GM21423 (cell line): Measurements from ENCODE around the gene AIFM2.
"Not testable (repeated sequence)": the region's sequence is repeated elsewhere in the genome, so short reads cannot be mapped to it uniquely, and the experiment has no call there.

Experiments
- ATAC-seq: cut with Tn5 transposase; IDR thresholded peaks from one replicate; pipeline ENCODE4 v1.9.1; 2021; ENCODE audit warnings: mild to moderate bottlenecking, moderate library complexity; ENCODE audit not compliant: unreplicated experiment

AIFM2 gene

DNA sequence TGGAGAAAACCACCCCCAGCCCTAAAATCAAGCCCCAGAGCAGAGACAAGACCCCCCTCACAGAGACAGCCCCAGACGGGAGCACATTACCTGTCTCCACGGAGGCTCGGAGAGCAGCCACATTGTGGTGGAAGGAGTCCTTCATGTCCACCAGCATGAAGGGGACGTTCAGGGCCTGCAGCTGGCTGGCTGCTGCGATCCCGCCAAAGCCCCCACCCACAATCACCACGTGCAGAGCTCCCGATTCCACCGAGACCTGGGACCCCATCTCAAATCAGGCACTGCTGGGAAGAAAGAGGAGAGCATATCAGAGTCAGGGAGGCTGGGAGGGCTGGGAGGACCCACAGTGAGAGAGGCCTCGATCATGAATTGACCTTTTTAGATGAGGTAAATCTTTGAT lies 8.8 kb downstream of the AIFM2 start:
- no peak for ATAC-seq

DNA sequence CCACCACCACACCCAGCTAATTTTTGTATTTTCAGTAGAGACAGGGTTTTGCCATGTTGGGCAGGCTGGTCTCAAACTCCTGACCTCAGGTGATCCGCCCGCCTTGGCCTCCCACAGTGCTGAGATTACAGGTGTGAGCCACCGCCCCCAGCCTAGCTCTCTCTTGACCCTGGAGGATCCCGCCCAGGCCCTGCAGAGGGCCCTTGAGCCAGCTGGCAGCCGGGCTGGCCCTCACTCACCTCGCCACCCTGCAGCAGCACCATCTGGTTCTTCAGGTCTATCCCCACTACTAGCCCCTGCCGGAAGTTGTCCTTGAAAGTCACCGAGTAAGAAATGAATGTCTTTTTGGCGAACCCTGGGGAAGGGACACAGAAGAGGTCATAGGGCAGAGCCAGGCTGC lies 9.5 kb downstream of the AIFM2 start:
- ATAC-seq, result not testable (repeated sequence)

DNA sequence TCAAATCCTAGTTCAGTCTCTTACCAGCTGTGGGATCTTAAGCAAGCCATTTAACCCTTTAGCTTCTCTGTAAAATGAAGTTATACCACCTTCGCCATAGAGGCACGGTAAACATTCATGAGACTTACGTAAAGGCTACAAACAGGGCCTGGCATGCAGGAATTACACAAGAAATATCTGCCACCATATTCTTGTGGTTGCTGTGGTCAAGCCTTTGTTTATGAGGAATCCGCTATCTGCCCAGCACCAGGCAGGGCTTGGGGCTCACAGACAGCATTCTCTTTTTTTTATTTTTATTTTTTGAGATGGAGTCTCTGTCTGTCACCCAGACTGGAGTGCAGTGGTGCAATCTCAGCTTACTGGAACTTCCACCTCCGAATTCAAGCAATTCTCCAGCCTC lies 9.9 kb downstream of the AIFM2 start:
- no peak for ATAC-seq

DNA sequence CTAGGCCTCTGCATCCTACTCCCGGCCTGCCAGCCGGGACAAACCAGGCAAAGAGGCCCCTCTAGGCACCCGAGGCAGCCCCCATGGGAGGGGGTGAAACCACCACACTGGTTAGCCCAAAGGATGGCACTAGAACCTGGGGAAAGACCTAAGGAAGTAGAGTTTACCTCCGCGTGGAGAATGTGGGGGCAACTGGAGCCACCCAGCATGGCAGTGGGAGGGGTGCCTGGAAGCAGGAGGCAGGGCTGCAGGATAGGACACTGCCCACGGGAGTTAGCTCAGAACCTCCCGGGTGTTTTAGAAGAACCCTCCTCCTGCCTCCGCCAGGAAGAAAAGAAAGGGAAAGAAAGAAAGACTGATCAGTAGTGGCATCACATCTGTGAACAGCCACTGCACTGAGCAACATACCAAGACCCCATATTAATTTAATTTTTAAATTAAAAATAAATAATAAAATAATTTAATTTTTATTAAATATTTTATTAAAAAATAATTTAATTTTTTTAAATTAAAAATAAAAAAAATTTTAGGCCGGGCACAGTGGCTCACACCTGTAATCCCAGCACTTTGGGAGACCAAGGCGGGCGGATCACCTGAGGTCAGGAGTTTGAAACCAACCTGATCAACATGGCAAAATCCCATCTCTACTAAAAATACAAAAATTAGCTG lies 11.2 kb downstream of the AIFM2 start:
- no peak for ATAC-seq

DNA sequence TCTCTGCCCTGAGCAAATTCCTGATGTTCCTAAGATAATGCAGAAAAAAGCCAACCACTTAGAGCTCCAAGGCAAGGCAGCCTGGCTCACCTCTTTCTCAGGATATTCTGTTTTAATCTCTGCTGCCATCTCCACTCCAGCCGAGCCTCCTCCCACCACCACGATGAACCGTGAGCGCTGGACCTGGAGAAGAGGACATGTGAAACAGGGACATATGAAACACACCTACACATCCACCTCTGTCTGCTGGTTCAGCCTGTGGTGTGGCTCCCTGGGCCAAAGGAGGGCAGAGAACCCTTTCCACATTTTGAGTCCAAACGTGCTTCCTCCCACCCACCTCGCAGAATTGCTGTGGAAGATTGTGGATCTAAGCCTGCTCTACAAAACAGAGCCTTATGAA lies 12.2 kb downstream of the AIFM2 start:
- ATAC-seq, result no peak

DNA sequence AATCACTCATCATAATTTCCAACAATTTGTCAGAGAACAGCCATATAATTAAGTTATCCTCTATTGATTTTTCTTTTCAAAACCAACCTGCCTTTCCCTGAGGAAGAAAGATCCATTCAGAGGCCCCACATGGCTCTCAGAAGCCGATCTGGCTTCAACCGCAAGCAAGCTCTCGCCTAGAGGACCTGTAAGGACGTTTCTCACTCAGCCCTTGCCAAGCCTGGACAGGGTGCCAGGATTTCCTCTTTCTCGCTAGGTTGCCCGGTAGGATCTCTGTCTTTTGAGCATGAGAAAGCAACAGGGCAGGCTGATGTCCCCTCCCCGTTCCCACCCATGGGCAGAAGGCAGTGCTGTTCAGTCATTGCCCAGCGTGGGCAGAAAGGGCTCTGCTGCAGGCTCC lies 13.0 kb downstream of the AIFM2 start:
- ATAC-seq, result no peak

DNA sequence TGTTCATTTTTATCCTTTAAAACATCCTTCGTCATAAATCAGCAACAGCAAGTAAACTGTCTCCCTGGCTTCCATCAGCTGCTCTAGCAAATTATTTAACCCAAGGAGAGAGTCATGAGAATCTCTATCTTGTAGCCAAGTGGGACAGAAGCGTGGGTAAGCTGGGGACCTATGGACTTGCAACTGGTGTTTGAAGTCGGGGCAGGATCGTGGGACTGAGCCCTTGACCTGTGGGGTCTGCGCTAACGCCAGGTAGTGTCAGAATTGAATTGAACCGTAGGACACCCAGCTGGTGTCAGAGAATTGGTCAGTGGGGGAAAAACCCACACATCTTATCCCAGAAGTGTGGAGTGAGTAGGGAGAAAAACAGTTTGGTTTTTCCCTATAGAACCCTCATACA lies 13.4 kb downstream of the AIFM2 start:
- no peak for ATAC-seq

DNA sequence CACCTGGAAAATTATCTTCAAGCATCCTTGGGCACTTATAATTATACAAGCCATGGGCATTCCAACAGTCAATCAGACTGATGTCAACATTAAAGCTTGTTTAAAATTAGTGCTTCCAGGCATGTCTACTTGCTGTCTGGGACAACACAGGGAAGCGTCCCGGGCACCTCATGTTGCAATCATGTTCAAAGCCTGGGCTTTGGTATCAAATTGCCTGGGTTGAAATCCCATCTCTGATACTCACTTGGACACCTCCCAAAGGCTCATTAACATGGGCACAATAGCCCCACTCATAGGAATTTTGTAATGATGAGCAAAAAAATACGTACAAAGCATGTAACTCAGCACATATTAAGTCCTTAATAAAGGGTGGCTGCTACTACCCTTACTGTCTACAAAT lies 14.4 kb downstream of the AIFM2 start:
- no peak for ATAC-seq

DNA sequence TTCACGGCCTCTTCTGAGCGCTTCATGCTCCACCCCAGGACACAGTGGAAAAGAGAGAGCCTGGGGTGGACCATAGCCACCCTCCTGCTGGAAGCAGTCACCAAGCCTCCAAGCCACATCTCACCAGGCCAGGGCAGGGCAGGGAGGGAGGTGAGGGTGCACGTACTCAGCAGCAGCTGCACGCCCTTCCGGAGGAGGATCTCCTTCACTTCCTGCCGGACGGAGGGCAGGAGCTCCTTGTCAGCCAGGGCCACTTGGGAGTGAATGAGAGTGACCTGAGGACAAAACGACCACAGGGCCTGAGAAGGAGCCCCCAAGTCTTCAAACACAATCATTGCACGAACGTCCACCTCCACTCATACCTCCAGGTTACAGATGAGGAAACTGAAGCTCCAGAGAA lies 15.0 kb downstream of the AIFM2 start:
- no peak for ATAC-seq

DNA sequence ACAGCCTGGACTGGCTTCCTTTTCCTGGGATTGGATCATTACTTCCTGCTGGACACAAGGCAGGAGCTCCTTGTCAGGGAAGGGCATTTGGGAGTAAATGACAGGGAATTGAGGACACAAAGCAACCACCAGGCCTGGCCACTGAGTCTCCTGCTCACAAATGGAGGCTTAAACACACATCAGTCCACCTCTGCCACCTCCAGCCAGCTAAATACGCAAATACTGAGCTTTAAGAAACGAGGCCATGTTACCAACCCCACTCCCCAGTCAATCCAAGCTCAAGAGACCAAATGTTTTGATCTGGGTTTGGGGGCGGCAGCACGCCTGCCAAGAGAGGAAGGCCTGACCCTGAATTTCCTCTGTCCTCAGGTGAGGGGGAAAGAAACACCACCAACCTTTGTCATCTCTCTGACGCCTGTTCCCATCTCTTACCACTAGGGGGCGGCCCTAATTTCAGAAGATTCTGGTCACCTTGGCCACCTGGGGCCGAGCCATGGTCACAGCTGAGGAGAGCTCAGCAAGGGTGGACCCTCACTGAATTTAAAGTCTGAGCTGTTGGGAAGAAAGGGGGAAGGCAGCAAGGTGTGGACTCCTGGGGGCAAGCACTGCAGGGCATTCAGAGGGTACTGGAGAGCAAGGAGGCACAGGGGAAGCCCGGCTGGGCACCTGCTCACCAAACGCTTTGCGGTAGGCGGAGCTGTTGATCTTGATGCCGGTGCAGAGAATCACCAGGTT lies 16.5 kb downstream of the AIFM2 start:
- ATAC-seq, result no peak

DNA sequence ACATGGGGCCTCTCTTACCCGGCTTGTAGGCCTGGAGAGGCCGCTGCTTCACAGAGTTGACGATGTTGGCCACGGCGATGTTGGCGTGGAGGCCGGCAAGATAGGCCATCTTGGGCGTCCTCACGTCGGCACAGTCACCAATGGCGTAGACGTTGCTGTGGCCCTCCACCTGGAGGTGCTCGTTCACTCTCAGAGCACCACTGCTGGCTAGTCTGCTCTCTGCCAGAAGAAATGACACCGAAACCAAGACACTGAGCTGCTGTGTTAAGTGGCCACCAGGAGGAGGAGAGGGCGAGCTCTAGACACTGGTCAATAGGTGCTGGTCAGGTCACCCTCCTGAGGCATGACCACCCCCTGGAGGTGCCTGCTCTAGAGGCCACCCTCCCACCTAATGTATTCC lies 17.7 kb downstream of the AIFM2 start:
- no peak for ATAC-seq

DNA sequence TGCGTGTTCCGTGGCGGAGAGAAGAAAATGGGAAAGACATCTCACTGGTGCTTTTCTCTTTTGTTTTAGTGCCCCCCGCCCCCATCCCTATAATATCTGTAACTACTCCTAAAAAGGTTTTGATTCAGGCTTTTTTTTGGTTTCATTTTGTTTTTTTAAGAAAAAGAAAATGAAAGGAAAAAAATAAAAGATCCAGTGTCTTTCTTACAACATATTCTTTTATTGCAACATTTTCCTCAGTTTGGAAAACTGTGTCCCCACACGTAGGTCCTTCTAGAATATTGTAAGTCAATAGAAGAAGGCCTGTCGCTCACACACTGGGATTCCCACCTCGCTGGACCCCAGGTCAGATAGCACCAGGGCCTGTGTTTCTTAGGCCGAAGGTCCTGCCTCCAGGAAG lies 20.6 kb downstream of the AIFM2 start:
- ATAC-seq, result no peak

DNA sequence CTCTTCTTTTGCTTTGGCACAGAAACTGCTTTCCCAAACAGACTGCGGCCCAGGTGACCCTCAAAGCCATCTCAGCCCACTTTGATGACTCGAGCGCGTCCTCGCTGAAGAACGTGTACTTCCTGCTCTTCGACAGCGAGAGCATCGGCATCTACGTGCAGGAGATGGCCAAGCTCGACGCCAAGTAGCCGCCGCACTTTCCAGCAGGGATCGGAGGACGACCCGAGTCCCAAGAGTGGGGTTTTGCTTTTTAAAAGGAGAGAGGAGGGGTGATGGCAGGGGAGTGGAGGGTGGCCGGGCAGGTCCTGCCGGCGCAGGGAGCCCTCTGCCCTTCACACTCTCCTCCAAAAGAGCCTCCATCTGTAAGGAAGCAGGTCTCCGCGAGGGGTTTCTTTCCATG lies 21.1 kb downstream of the AIFM2 start:
- ATAC-seq, result no peak

DNA sequence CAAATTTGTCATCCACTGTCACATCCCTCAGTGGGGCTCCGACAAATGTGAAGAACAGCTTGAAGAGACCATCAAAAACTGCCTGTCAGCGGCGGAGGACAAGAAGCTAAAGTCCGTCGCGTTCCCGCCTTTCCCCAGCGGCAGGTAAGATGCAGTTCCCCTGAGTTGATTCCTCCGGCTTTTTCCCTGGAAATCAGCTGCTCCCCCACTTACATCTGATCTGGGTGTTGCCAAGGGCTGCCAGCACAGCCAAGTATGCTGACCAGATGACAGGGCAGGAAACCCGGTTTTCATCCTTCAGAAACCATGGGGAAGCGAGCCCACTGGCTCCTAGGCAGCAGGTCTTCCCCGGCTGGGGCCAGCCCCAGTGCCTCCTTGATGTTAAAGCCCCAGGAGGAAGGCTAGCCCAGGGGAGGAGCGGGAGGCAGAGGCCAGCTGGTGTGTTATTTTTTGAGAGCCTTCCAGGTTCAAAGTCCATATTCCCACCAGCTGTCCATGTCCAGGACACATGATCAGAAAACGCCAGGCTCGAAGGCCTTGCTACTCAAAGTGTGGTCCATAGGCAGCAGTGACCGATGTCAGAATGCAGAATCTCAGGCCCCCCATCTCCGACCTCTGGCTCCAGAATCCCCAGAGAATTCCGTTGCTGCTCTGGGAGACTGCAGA lies 23.4 kb downstream of the AIFM2 start:
- ATAC-seq, result no peak

DNA sequence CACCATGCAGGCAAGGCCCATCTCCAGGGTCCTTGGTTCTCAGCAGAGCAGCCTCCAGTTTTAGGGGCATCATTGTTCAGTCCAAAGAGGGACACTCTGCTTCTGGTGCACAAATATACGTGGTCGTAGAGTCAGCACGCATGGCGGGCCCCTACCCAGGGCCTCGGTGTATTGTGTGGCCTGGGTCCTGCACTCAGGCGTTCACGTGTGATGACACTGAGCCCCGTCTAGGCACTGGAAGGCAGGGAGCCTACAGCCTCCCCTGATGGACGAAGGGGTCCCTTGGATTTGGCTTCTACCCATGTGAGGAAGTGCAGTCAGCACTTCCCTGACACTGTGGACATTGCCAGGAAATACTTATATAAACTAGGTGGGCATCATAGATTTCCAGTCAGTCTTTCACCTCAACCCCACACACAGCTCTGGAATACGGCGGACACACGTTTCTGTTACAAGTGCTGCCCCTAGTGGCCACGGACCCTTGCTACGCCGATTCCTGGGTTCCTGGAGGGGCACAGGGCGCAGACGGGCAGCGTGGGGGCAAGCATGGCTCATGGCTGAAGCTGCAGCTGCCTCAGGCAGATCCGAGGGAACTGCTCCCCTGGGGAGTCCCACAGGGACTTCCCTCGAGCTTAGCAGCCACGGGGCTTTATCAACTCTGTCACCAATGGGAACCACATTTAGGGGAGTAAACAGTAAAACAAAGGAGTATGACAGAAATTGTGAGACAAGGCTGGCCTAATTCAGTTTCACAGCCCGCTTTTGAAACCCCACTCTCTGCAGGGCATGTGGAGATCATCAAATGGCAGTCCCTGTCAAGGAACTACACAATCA lies 25.4 kb downstream of the AIFM2 start:
- ATAC-seq, result peak; percentile 72

DNA sequence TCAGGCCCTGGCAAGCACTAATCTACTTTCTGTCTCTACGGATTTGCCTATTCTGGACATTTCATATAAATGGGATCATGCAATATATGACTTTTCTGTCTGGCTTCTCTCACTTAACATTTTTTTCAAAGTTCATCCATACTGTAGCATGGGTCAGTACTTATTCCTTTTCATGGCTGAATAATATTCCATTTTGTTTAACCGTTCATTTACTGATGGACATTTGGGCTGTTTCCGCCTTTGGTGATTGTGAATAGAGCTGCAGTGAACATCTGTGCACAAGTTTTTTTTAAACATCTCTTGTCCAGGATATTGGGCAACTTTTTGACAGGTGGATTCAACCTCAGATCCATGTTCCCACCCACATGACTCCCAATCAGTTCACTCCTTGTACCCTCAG lies 31.0 kb downstream of the AIFM2 start:
- ATAC-seq, result no peak

DNA sequence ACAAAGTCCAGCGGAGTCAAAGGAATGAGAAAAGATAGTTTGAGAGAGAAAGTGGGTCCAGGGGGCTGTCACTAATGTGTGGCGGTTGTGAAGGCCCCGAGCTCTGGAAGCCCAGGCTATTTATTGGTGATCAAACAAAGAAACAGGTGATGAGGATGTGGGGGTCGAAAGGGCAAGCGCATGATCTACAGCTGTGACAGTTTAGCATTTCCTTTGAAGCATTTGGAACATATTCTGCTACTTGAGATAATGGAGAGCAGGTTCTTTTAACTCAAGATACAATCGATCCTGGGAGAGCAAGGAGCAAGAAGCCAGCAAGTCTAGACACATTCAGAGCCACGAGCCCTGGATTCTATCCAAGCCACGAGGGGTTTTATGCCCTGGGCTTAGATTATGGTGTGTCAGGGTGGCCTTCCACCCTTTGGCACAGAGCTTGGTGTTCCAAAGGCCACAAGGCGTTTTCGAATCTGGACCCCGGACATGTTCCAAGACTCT lies 31.5 kb downstream of the AIFM2 start:
- ATAC-seq, result not testable (repeated sequence)

DNA sequence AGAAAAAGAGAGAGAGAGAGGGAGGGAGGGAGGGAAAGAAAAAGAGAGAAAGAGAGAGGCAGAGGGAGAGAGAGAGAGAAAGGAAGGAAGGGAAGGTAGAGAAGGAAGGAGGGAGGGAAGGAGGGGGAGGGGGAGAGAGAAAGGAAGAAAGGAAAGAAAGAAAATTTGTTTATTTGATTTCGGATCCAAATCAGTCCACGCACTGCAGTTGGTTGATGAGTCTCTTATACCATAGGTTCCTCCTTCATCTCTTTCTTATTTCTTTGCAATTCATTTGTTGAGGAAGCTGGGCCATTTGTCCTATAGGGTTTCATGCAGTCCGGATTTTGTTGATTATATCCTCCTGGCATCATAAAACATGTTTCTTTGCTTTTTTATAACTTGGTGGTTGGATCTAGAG lies 34.4 kb downstream of the AIFM2 start:
- no peak for ATAC-seq

DNA sequence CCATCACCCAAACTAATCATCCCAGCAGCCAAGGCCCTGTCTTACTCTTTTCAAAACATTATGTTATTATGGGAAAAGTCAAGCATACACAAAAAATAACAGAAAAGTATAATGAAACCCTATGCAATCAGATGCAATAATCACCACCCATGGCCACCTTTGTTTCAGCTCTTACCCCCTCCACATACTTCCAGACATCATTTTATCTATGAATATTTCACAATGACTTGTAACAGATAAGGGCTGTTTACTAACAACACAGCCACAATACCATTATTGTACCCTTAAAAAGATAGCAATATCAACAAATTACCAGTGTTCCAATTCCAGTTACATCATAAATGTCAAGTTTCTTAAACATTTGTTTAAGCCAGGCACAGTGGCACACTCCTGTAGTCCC lies 35.2 kb downstream of the AIFM2 start:
- no peak for ATAC-seq

DNA sequence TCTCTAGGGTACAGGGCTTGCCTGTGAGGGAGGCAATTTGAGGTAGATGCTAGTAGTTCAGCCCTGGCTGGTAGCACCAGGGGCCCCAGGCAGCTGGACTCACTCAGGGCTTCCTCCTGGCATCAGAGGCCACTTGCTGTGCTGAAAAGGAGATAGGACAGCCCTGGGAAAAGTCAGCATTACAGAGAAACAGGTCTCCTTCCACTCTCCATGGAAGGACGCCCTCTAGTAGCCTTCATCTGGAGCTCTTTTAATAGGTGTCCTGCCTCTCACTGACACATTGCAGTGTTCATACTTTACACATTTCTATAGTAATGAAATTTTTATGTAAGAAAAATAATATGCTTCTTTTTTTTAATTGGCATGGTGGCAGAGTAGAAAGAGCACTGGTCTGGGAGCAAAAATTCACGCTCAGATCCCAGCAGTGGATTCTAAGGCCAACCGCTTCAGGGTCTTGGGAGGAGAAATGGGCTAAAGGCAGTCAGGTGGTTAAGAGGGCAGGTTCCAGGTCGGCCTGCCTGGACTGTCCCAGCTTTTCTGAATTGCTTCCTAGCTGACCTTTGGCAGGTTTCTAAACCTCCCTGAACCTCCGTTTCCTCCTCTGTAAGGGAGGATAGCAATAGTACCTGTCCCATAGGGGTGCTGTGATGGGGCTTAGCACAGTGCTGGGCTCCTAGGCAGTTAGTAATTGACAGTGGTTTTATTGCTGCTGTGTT lies 35.8 kb downstream of the AIFM2 start:
- no peak for ATAC-seq
